GM23338 (cell line): ENCODE data around the gene TMX2. TPM values are rescaled to one million over a fixed set of nuclear protein-coding genes. Genes with fewer than 3 reads are reported as not detected.

Experiments used
- ATAC-seq: fragments of 200-7000 bp; cut with Tn5 transposase; 3 replicates; pipeline ENCODE4 v1.9.1; 2020
- DNase-seq: peaks from one replicate; pipeline ENCODE4 v3.0.0-alpha.2; 2015; ENCODE audit warnings: low spot score
- H2AFZ ChIP-seq: fragments of 200-600 bp; sonication (generic); 2 replicates; pipeline ENCODE4 v1.8.0; 2016; ENCODE audit warnings: antibody characterized with exemption, mild to moderate bottlenecking, moderate library complexity
- H3F3A ChIP-seq: fragments of 200-600 bp; sonication (generic); replicated peaks from 2 replicates; pipeline ENCODE4 v1.8.0; 2017; ENCODE audit warnings: antibody characterized with exemption, mixed run types, low read depth
- H3K27ac ChIP-seq: fragments of 200-600 bp; sonication (generic); 2 replicates; pipeline ENCODE4 v1.6.1; 2016; ENCODE audit warnings: low read depth
- H3K27me3 ChIP-seq: fragments of 200-600 bp; sonication (generic); 2 replicates; pipeline ENCODE4 v1.8.0; 2016; ENCODE audit warnings: mild to moderate bottlenecking, mixed run types, moderate library complexity; ENCODE audit not compliant: insufficient read depth
- H3K36me3 ChIP-seq: fragments of 200-600 bp; sonication (generic); 2 replicates; pipeline ENCODE4 v1.8.0; 2016; ENCODE audit warnings: mild to moderate bottlenecking; ENCODE audit not compliant: insufficient read depth
- H3K4me1 ChIP-seq: fragments of 200-600 bp; sonication (generic); 2 replicates; pipeline ENCODE4 v1.8.0; 2016; ENCODE audit warnings: mild to moderate bottlenecking, moderate library complexity; ENCODE audit not compliant: insufficient read depth
- H3K4me2 ChIP-seq: fragments of 200-600 bp; sonication (generic); 2 replicates; pipeline ENCODE4 v1.7.1; 2017; ENCODE audit warnings: mixed run types
- H3K4me3 ChIP-seq: fragments of 200-600 bp; sonication (generic); 2 replicates; pipeline ENCODE4 v1.6.1; 2016; ENCODE audit warnings: mixed run types
- H3K79me2 ChIP-seq: fragments of 200-600 bp; sonication (generic); replicated peaks from 2 replicates; pipeline ENCODE4 v1.8.0; 2017; ENCODE audit warnings: mild to moderate bottlenecking; ENCODE audit not compliant: insufficient read depth
- H3K9me2 ChIP-seq: fragments of 200-600 bp; sonication (generic); 2 replicates; pipeline ENCODE4 v1.8.0; 2017; ENCODE audit not compliant: insufficient read depth
- H4K20me1 ChIP-seq: fragments of 200-600 bp; sonication (generic); replicated peaks from 2 replicates; pipeline ENCODE4 v1.8.0; 2017; ENCODE audit warnings: mild to moderate bottlenecking; ENCODE audit not compliant: insufficient read depth
- H3K27ac Mint-ChIP-seq: 2 replicates; pipeline ENCODE4 v1.8.0; 2020; ENCODE audit warnings: inconsistent platforms, mild to moderate bottlenecking, moderate library complexity, mixed read lengths
- H3K27me3 Mint-ChIP-seq: 3 replicates; pipeline ENCODE4 v1.8.0; 2022; ENCODE audit warnings: low read depth, mild to moderate bottlenecking, moderate library complexity, mixed read lengths, inconsistent platforms; ENCODE audit not compliant: insufficient read depth, poor library complexity
- H3K36me3 Mint-ChIP-seq: 3 replicates; pipeline ENCODE4 v1.8.0; 2021; ENCODE audit warnings: low read depth, mild to moderate bottlenecking, inconsistent platforms, moderate library complexity, mixed read lengths
- H3K4me1 Mint-ChIP-seq: 3 replicates; pipeline ENCODE4 v1.8.0; 2020; ENCODE audit warnings: mild to moderate bottlenecking, inconsistent platforms, mixed read lengths
- H3K4me3 Mint-ChIP-seq: 3 replicates; pipeline ENCODE4 v1.8.0; 2021; ENCODE audit warnings: moderate library complexity, mild to moderate bottlenecking, inconsistent platforms, mixed read lengths
- H3K9me3 Mint-ChIP-seq: 3 replicates; pipeline ENCODE4 v1.8.0; 2020; ENCODE audit warnings: moderate library complexity, mild to moderate bottlenecking, inconsistent platforms, mixed read lengths
- CREB1 ChIP-seq: fragments of 250-450 bp; sonication (Bioruptor Pico); IDR thresholded peaks from 2 replicates; pipeline ENCODE4 v1.5.0; 2020; ENCODE audit warnings: low read depth, mild to moderate bottlenecking, moderate library complexity
- CTCF ChIP-seq, 2 experiments: fragments of 200-600 bp in 1 of 2; sonication (generic) in 1 of 2; conservative IDR thresholded peaks; 2 replicates each; pipeline versions ENCODE4 v1.5.1 to v1.6.1; 2016 to 2017; ENCODE audit warnings: antibody characterized with exemption in 2 of 2, low read depth in 2 of 2, mild to moderate bottlenecking in 2 of 2, moderate library complexity in 1 of 2
- ETS1 ChIP-seq: IDR thresholded peaks from 2 replicates; pipeline ENCODE4 v1.6.1; 2016; ENCODE audit warnings: antibody characterized with exemption
- EZH2 ChIP-seq: fragments of 200-600 bp; sonication (generic); IDR thresholded peaks from one replicate; pipeline ENCODE4 v1.8.0; 2017; ENCODE audit warnings: antibody characterized with exemption, mild to moderate bottlenecking, low read depth; ENCODE audit not compliant: unreplicated experiment
- EZH2phosphoT487 ChIP-seq: fragments of 200-600 bp; sonication (generic); IDR thresholded peaks from one replicate; pipeline ENCODE4 v1.8.1; 2018; ENCODE audit warnings: antibody characterized with exemption; ENCODE audit not compliant: unreplicated experiment
- JUNB ChIP-seq: IDR thresholded peaks from one replicate; pipeline ENCODE4 v1.6.1; 2016; ENCODE audit warnings: antibody characterized with exemption; ENCODE audit not compliant: unreplicated experiment
- NANOG ChIP-seq: IDR thresholded peaks from 2 replicates; pipeline ENCODE4 v1.6.1; 2016; ENCODE audit warnings: antibody characterized with exemption, borderline replicate concordance
- POLR2AphosphoS5 ChIP-seq: IDR thresholded peaks from 2 replicates; pipeline ENCODE4 v1.6.1; 2016; ENCODE audit warnings: antibody characterized with exemption, low read depth
- STAT1 ChIP-seq: IDR thresholded peaks from one replicate; pipeline ENCODE4 v1.6.1; 2016; ENCODE audit warnings: antibody characterized with exemption; ENCODE audit not compliant: unreplicated experiment
- ZNF114 ChIP-seq: fragments of 250-450 bp; sonication (Bioruptor Pico); IDR thresholded peaks from 2 replicates; pipeline ENCODE4 v1.5.0; 2020; ENCODE audit warnings: mild to moderate bottlenecking, moderate library complexity
- ZNF331 ChIP-seq: fragments of 250-450 bp; sonication (Bioruptor Pico); IDR thresholded peaks from 2 replicates; pipeline ENCODE4 v1.5.0; 2020; ENCODE audit warnings: low read depth, mild to moderate bottlenecking, moderate library complexity
- ZNF462 ChIP-seq: fragments of 250-450 bp; sonication (Bioruptor Pico); IDR thresholded peaks from 2 replicates; pipeline ENCODE4 v1.5.0; 2020; ENCODE audit warnings: mild to moderate bottlenecking, moderate library complexity
- polyA plus RNA-seq: library from polyadenylated mRNA; unstranded; fragments of >200 nt; fragmentation: Nextera tagmentation; extraction: Ambion mirVana; gene quantifications from 2 replicates; pipeline ENCODE4 v1.2.1, GENCODE V29; 2016
- total RNA-seq: library from RNA; depleted of rRNA; stranded (reverse); fragments of >200 nt; shearing (Covaris generic); gene quantifications from 2 replicates; pipeline ENCODE4 v1.2.3, GENCODE V29; 2014

TMX2 gene
- total and polyA plus RNA-seq, 2 experiments from 2014 or later, result 59.2 to 69.3 TPM

- TF ChIP-seq CTCF (conservative IDR thresholded peaks at IDR 0.05; ENCODE audit: low read depth in 2 of 2) (no peak), EZH2 (no peak), ZNF114 (no peak)
Observed at GRCh38 chr11:57786436-57786835, 74.0 kb downstream of the TMX2 start (continued).

- Histone ChIP-seq H3K27me3 (no peaks in the 10 kb centered on the region), H3K27ac (peak overlapping the region; percentile 68; the same call in 1 of the 2 replicates), H3K36me3 (no peaks in the 10 kb centered on the region), H3K4me1 (peaks cover 37% of the 10 kb centered on the region), H3K9me2 (no peaks in the 10 kb centered on the region), H3K4me3 (no peak overlapping the region), H3K4me2 (peak overlapping the region; percentile 63), H4K20me1 (peaks cover 19% of the 10 kb centered on the region), H3F3A (no peaks in the 10 kb centered on the region), H3K79me2 (peaks cover 100% of the 10 kb centered on the region), H2AFZ (no peak overlapping the region)
- H3K4me3 Mint-ChIP-seq, result no peak overlapping the region
- peak overlapping the region; percentile 86; the same call in 1 of the 2 replicates for H3K27ac Mint-ChIP-seq
- peaks cover 54% of the 10 kb centered on the region for H3K4me1 Mint-ChIP-seq
- H3K36me3 Mint-ChIP-seq, result peaks cover 7% of the 10 kb centered on the region
- no peaks in the 10 kb centered on the region for H3K9me3 Mint-ChIP-seq
- DNase-seq (no peak), ATAC-seq (no peak)
- H3K27me3 Mint-ChIP-seq, result peaks cover 6% of the 10 kb centered on the region
- no peak for TF ChIP-seq CREB1 (CRISPR knock-in tag)
- no peak for TF ChIP-seq EZH2
- TF ChIP-seq POLR2AphosphoS5, result no peak
- no peak for TF ChIP-seq ZNF114
- no peak for TF ChIP-seq STAT1
- no peak for TF ChIP-seq ETS1
- no peak for TF ChIP-seq ZNF462 (CRISPR knock-in tag)
- TF ChIP-seq EZH2phosphoT487, result no peak
- TF ChIP-seq NANOG, result no peak
- TF ChIP-seq ZNF331 (CRISPR knock-in tag), result no peak
- TF ChIP-seq CTCF (conservative IDR thresholded peaks at IDR 0.05; ENCODE audit: low read depth in 2 of 2), result no peak
- no peak for TF ChIP-seq JUNB
Observed at GRCh38 chr11:57787006-57787604, 74.7 kb downstream of the TMX2 start.
